KMS-11 (cell line): ENCODE results near the gene QDPR.
A peak's percentile ranks its signal among the peaks of the same experiment; 100 is the strongest.
"Not testable (repeated sequence)": the region's sequence is repeated elsewhere in the genome, so short reads cannot be mapped to it uniquely, and the experiment has no call there.

Experiments
- H2AFZ ChIP-seq: fragments of 200-600 bp; sonication (generic); 2 replicates; pipeline ENCODE4 v1.6.1; 2016; ENCODE audit warnings: antibody characterized with exemption, mixed run types, low read depth
- H3K27ac ChIP-seq: fragments of 200-600 bp; sonication (generic); 2 replicates; pipeline ENCODE4 v1.6.1; 2016; ENCODE audit warnings: mild to moderate bottlenecking, mixed run types
- H3K27me3 ChIP-seq: fragments of 200-600 bp; sonication (generic); 2 replicates; pipeline ENCODE4 v1.6.1; 2017; ENCODE audit warnings: mild to moderate bottlenecking, low read depth, mixed run types, moderate library complexity; ENCODE audit not compliant: insufficient read depth
- H3K36me3 ChIP-seq: fragments of 200-600 bp; sonication (generic); 2 replicates; pipeline ENCODE4 v1.6.1; 2017; ENCODE audit warnings: mild to moderate bottlenecking, mixed run types; ENCODE audit not compliant: insufficient read depth
- H3K4me1 ChIP-seq: fragments of 200-600 bp; sonication (generic); 2 replicates; pipeline ENCODE4 v1.6.1; 2016; ENCODE audit warnings: mild to moderate bottlenecking, low read depth, mixed run types; ENCODE audit not compliant: poor library complexity, severe bottlenecking
- H3K4me2 ChIP-seq: fragments of 200-600 bp; sonication (generic); 2 replicates; pipeline ENCODE4 v1.7.0; 2016; ENCODE audit warnings: mild to moderate bottlenecking, mixed run types
- H3K4me3 ChIP-seq: fragments of 200-600 bp; sonication (generic); IDR thresholded peaks from 2 replicates; pipeline ENCODE4 v1.6.1; 2017; ENCODE audit warnings: low read depth, low read length, mixed read lengths; ENCODE audit not compliant: insufficient read depth
- H3K79me2 ChIP-seq: fragments of 200-600 bp; sonication (generic); 2 replicates; pipeline ENCODE4 v1.6.1; 2016; ENCODE audit warnings: low read depth, mixed run types; ENCODE audit not compliant: insufficient read depth
- H3K9ac ChIP-seq: fragments of 200-600 bp; sonication (generic); 2 replicates; pipeline ENCODE4 v1.6.1; 2016; ENCODE audit warnings: mild to moderate bottlenecking, mixed run types
- H4K20me1 ChIP-seq: fragments of 200-600 bp; sonication (generic); 2 replicates; pipeline ENCODE4 v1.6.1; 2016; ENCODE audit warnings: mild to moderate bottlenecking, mixed run types; ENCODE audit not compliant: insufficient read depth
- TF ChIP-seq, protein P1 (sequence below): fragments of 200-600 bp; sonication (generic); conservative IDR thresholded peaks from 2 replicates; pipeline ENCODE4 v1.6.1; 2017; ENCODE audit warnings: low read depth, mild to moderate bottlenecking, antibody characterized with exemption, low read length, moderate library complexity, mixed read lengths

QDPR gene

DNA sequence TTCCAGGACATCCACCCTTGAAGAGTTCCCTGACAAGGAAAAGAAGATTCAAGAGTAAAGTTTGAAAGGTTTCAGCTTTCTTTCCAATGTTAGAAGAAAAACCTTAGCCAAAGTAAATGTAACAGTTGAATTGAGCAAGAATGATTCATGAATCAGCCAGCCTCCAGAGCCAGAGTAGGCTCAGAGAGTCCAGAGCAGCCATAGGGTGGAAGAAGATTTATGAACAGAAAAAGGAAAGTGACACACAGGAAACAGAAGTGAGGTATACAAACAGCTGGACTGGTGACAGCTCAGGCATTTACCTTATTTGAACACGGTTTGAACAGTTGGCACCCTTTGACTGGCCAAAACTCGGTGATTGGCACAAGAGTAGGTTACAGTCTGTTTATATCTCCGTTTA lies 63.2 kb downstream of the QDPR start:
- Histone ChIP-seq H3K79me2 (no peaks in the 10 kb centered on the region), H3K36me3 (no peaks in the 10 kb centered on the region), H3K4me2 (no peak overlapping the region), H3K4me3 (no peak overlapping the region), H3K27me3 (no peaks in the 10 kb centered on the region), H2AFZ (no peak overlapping the region), H3K27ac (no peak overlapping the region), H3K4me1 (no peaks in the 10 kb centered on the region), H4K20me1 (no peaks in the 10 kb centered on the region), H3K9ac (no peak overlapping the region)
- TF ChIP-seq, protein P1, sequence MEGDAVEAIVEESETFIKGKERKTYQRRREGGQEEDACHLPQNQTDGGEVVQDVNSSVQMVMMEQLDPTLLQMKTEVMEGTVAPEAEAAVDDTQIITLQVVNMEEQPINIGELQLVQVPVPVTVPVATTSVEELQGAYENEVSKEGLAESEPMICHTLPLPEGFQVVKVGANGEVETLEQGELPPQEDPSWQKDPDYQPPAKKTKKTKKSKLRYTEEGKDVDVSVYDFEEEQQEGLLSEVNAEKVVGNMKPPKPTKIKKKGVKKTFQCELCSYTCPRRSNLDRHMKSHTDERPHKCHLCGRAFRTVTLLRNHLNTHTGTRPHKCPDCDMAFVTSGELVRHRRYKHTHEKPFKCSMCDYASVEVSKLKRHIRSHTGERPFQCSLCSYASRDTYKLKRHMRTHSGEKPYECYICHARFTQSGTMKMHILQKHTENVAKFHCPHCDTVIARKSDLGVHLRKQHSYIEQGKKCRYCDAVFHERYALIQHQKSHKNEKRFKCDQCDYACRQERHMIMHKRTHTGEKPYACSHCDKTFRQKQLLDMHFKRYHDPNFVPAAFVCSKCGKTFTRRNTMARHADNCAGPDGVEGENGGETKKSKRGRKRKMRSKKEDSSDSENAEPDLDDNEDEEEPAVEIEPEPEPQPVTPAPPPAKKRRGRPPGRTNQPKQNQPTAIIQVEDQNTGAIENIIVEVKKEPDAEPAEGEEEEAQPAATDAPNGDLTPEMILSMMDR, result no peak

DNA sequence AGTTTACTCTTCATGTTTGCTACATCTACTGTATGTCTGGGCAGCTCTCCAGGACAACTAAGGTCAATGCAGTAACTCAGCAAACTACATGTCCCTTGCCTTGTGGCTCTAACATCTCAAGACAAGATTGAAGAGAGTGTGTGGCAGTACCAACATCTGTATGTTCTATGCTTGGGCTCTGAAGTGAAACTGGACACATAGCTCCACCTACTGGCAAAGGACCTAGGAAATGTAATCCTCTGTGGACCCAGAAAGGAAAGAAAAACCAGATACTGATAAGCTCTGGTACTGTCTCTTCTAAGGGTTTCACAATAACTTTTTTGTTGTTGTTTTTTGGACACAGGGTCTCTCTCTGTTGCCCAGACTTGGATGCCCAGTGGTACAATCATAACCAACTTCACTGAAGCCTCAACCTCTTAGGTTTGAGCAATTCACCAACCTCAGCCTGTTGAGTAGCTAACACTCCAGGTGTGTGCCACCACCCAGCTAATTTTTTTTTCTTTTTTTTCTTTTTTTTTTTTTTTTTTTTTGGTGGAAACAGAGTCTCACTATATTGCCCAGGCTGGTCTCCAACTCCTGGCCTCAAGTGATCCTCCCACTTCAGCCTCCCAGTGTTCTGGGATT lies 64.1 kb downstream of the QDPR start:
- Histone ChIP-seq H3K27me3 (no peaks in the 10 kb centered on the region), H3K4me2 (no peak overlapping the region), H3K4me3 (no peak overlapping the region), H3K79me2 (no peaks in the 10 kb centered on the region), H4K20me1 (no peaks in the 10 kb centered on the region), H3K9ac (no peak overlapping the region), H3K36me3 (no peaks in the 10 kb centered on the region), H2AFZ (no peak overlapping the region), H3K27ac (no peak overlapping the region), H3K4me1 (no peaks in the 10 kb centered on the region)
- TF ChIP-seq, protein P1, result peak; percentile 66

DNA sequence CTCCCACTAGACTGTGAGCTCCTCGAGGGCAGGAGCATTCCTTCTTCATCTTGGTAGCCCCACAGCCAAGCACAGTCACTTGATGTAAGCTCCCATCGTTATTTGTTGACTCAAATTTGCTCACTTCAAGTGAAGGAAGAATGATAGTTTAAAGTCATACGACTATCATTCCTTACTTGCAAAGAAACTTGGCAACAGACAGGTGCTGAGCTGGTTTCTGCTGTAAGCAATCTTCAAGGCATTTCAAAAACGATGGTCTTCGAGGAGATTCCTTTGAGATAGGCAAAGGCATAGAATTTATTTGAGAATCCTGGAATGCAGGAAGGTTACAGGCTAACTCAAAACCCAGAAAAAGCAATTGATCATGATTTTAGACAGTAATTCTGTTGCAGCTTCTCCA lies 64.8 kb downstream of the QDPR start:
- H3K4me2 ChIP-seq, result no peak overlapping the region
- no peaks in the 10 kb centered on the region for H4K20me1 ChIP-seq

DNA sequence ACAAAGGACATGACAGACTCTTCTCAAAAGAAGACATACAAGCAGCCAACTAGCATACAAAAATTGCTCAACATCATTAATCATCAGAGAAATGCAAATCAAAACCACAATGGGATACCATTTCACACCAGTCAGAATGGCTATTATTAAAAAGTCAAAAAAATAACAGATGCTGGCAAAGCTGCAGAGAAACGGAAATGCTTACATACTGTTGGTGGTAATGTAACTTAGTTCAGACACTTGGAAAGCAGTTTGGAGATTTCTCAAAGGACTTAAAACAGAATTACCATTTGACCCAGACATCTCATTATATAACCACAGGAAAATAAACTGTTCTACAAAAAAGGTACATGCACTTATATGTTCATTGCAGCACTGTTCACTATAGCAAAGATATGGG lies 69.4 kb downstream of the QDPR start:
- H3K9ac ChIP-seq, H3K4me2 ChIP-seq, H2AFZ ChIP-seq, H3K27ac ChIP-seq, H3K36me3 ChIP-seq, H3K79me2 ChIP-seq, H4K20me1 ChIP-seq, H3K4me3 ChIP-seq, H3K4me1 ChIP-seq, H3K27me3 ChIP-seq: not testable (repeated sequence)

More for the DNA sequence above, 64.8 kb downstream of the QDPR start:
- H3K79me2 ChIP-seq, result no peaks in the 10 kb centered on the region
- H3K4me3 ChIP-seq, result no peak overlapping the region
- no peak overlapping the region for H3K27ac ChIP-seq
- no peaks in the 10 kb centered on the region for H3K27me3 ChIP-seq
- no peak overlapping the region for H2AFZ ChIP-seq
- no peaks in the 10 kb centered on the region for H3K4me1 ChIP-seq
- TF ChIP-seq, protein P1, result no peak
- no peaks in the 10 kb centered on the region for H3K36me3 ChIP-seq
- no peak overlapping the region for H3K9ac ChIP-seq

DNA sequence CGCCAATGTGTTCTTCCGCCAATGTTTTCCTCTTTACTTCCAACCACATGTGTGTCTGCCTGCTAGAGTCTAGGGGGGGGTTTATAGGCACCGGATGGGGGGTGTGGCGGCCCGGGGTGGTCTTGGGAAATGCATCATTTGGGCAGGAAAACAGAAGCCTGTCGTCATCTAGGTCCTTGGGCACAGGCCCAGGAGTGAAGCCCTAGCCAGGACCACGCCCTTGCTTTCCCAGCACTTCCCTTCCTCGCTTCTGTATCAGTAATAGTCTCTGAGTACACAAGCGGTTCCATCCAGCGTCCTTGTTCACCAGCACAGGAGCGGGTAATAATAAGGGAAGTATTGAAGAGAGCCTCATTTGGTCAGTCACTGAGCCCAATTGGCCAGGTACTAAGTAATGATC lies 74.5 kb downstream of the QDPR start:
- H3K27me3 ChIP-seq, result no peaks in the 10 kb centered on the region
- no peaks in the 10 kb centered on the region for H4K20me1 ChIP-seq
- no peak overlapping the region for H2AFZ ChIP-seq
- no peaks in the 10 kb centered on the region for H3K79me2 ChIP-seq
- no peak overlapping the region for H3K9ac ChIP-seq
- no peaks in the 10 kb centered on the region for H3K4me1 ChIP-seq
- no peak overlapping the region for H3K4me2 ChIP-seq
- no peak overlapping the region for H3K4me3 ChIP-seq
- H3K36me3 ChIP-seq, result no peaks in the 10 kb centered on the region
- no peak overlapping the region for H3K27ac ChIP-seq
- TF ChIP-seq, protein P1, result no peak
